Vagina (tissue), 2 donors: ENCODE measurements around the gene AHCYL1.

Source experiments
- CTCF ChIP-seq, 3 experiments: fragments of 450-650 bp in 2 of 3; fragments of 200-600 bp in 1 of 3; sonication (generic) in 1 of 3; IDR thresholded peaks; one replicate each; pipeline ENCODE4 v1.5.1; 2017 to 2019; ENCODE audit warnings: antibody characterized with exemption in 3 of 3, mild to moderate bottlenecking in 2 of 3, moderate library complexity in 2 of 3
- POLR2A ChIP-seq, 2 donors: fragments of 450-650 bp; IDR thresholded peaks; one replicate each; pipeline ENCODE4 v1.6.1; 2017; ENCODE audit warnings: antibody characterized with exemption in 2 of 2, mild to moderate bottlenecking in 2 of 2, moderate library complexity in 2 of 2
- POLR2AphosphoS5 ChIP-seq, 2 donors: sonication (generic); formaldehyde crosslinking; IDR thresholded peaks; one replicate each; pipeline ENCODE4 v1.9.0; 2017; ENCODE audit warnings: antibody characterized with exemption in 2 of 2, mild to moderate bottlenecking in 2 of 2, low read depth in 1 of 2; ENCODE audit not compliant: insufficient read depth in 1 of 2

GRCh38 chr1:109991400-109991925 lies 6.9 kb downstream of the AHCYL1 start:
- TF ChIP-seq CTCF (IDR thresholded peaks at IDR 0.05): no peak
- no peak for TF ChIP-seq POLR2A (IDR thresholded peaks at IDR 0.05)
- TF ChIP-seq POLR2AphosphoS5 (IDR thresholded peaks at IDR 0.05; ENCODE audit: insufficient read depth in 1 of 2, low read depth in 1 of 2): no peak
